ENCODE data around the gene U2AF1.
"Not testable (repeated sequence)": the region's sequence is repeated elsewhere in the genome, so short reads cannot be mapped to it uniquely, and the experiment has no call there.

Gene U2AF1

GRCh38 chr21:43109006-43109405 is 1.6 kb upstream of the U2AF1 start:
- H3K4me3 ChIP-seq (ENCODE audit: low read depth in 1 of 2, low read length in 2 of 2); H3K27ac ChIP-seq (ENCODE audit: low read depth, low read length); H3K9me3 ChIP-seq (ENCODE audit: control insufficient read depth in 1 of 2, low read length in 2 of 2); H3K27me3 ChIP-seq (ENCODE audit: control insufficient read depth in 1 of 2, insufficient read depth in 2 of 2, low read length in 2 of 2); H3K4me1 ChIP-seq (ENCODE audit: control insufficient read depth in 1 of 2, insufficient read depth in 2 of 2, low read length in 2 of 2); H3K36me3 ChIP-seq (ENCODE audit: control insufficient read depth in 1 of 2, insufficient read depth in 2 of 2, low read length in 2 of 2); H3K9ac ChIP-seq (ENCODE audit: low read depth in 1 of 2, low read length in 2 of 2): not testable (repeated sequence)

- not testable (repeated sequence) for H3K4me1 ChIP-seq (ENCODE audit: control insufficient read depth in 1 of 2, insufficient read depth in 2 of 2, low read length in 2 of 2); H3K27ac ChIP-seq (ENCODE audit: low read depth, low read length); H3K36me3 ChIP-seq (ENCODE audit: control insufficient read depth in 1 of 2, insufficient read depth in 2 of 2, low read length in 2 of 2); H3K27me3 ChIP-seq (ENCODE audit: control insufficient read depth in 1 of 2, insufficient read depth in 2 of 2, low read length in 2 of 2); H3K4me3 ChIP-seq (ENCODE audit: low read depth in 1 of 2, low read length in 2 of 2); H3K9me3 ChIP-seq (ENCODE audit: control insufficient read depth in 1 of 2, low read length in 2 of 2); H3K9ac ChIP-seq (ENCODE audit: low read depth in 1 of 2, low read length in 2 of 2)
Measured at GRCh38 chr21:43108177-43108576, 807 bp upstream of the U2AF1 start.

GRCh38 chr21:43107794-43108137 is 396 bp upstream of the U2AF1 start:
- H3K36me3 ChIP-seq (ENCODE audit: control insufficient read depth in 1 of 2, insufficient read depth in 2 of 2, low read length in 2 of 2); H3K9ac ChIP-seq (ENCODE audit: low read depth in 1 of 2, low read length in 2 of 2); H3K4me3 ChIP-seq (ENCODE audit: low read depth in 1 of 2, low read length in 2 of 2); H3K27me3 ChIP-seq (ENCODE audit: control insufficient read depth in 1 of 2, insufficient read depth in 2 of 2, low read length in 2 of 2); H3K9me3 ChIP-seq (ENCODE audit: control insufficient read depth in 1 of 2, low read length in 2 of 2); H3K27ac ChIP-seq (ENCODE audit: low read depth, low read length); H3K4me1 ChIP-seq (ENCODE audit: control insufficient read depth in 1 of 2, insufficient read depth in 2 of 2, low read length in 2 of 2): not testable (repeated sequence)

- not testable (repeated sequence) for H3K9me3 ChIP-seq (ENCODE audit: control insufficient read depth in 1 of 2, low read length in 2 of 2); H3K4me3 ChIP-seq (ENCODE audit: low read depth in 1 of 2, low read length in 2 of 2); H3K36me3 ChIP-seq (ENCODE audit: control insufficient read depth in 1 of 2, insufficient read depth in 2 of 2, low read length in 2 of 2); H3K9ac ChIP-seq (ENCODE audit: low read depth in 1 of 2, low read length in 2 of 2); H3K27me3 ChIP-seq (ENCODE audit: control insufficient read depth in 1 of 2, insufficient read depth in 2 of 2, low read length in 2 of 2); H3K4me1 ChIP-seq (ENCODE audit: control insufficient read depth in 1 of 2, insufficient read depth in 2 of 2, low read length in 2 of 2); H3K27ac ChIP-seq (ENCODE audit: low read depth, low read length)
Measured at GRCh38 chr21:43104642-43105041, 2.7 kb downstream of the U2AF1 start.

GRCh38 chr21:43102281-43102680 is 5.1 kb downstream of the U2AF1 start:
- not testable (repeated sequence) for H3K4me3 ChIP-seq (ENCODE audit: low read depth in 1 of 2, low read length in 2 of 2); H3K27me3 ChIP-seq (ENCODE audit: control insufficient read depth in 1 of 2, insufficient read depth in 2 of 2, low read length in 2 of 2); H3K9ac ChIP-seq (ENCODE audit: low read depth in 1 of 2, low read length in 2 of 2); H3K27ac ChIP-seq (ENCODE audit: low read depth, low read length); H3K36me3 ChIP-seq (ENCODE audit: control insufficient read depth in 1 of 2, insufficient read depth in 2 of 2, low read length in 2 of 2); H3K4me1 ChIP-seq (ENCODE audit: control insufficient read depth in 1 of 2, insufficient read depth in 2 of 2, low read length in 2 of 2); H3K9me3 ChIP-seq (ENCODE audit: control insufficient read depth in 1 of 2, low read length in 2 of 2)

- H3K9me3 ChIP-seq (ENCODE audit: control insufficient read depth in 1 of 2, low read length in 2 of 2); H3K36me3 ChIP-seq (ENCODE audit: control insufficient read depth in 1 of 2, insufficient read depth in 2 of 2, low read length in 2 of 2); H3K9ac ChIP-seq (ENCODE audit: low read depth in 1 of 2, low read length in 2 of 2); H3K4me3 ChIP-seq (ENCODE audit: low read depth in 1 of 2, low read length in 2 of 2); H3K27me3 ChIP-seq (ENCODE audit: control insufficient read depth in 1 of 2, insufficient read depth in 2 of 2, low read length in 2 of 2); H3K27ac ChIP-seq (ENCODE audit: low read depth, low read length); H3K4me1 ChIP-seq (ENCODE audit: control insufficient read depth in 1 of 2, insufficient read depth in 2 of 2, low read length in 2 of 2): not testable (repeated sequence)
Measured at GRCh38 chr21:43101676-43102075, 5.7 kb downstream of the U2AF1 start.

GRCh38 chr21:43101000-43101399 is 6.4 kb downstream of the U2AF1 start:
- H3K27ac ChIP-seq (ENCODE audit: low read depth, low read length); H3K36me3 ChIP-seq (ENCODE audit: control insufficient read depth in 1 of 2, insufficient read depth in 2 of 2, low read length in 2 of 2); H3K4me3 ChIP-seq (ENCODE audit: low read depth in 1 of 2, low read length in 2 of 2); H3K9me3 ChIP-seq (ENCODE audit: control insufficient read depth in 1 of 2, low read length in 2 of 2); H3K4me1 ChIP-seq (ENCODE audit: control insufficient read depth in 1 of 2, insufficient read depth in 2 of 2, low read length in 2 of 2); H3K27me3 ChIP-seq (ENCODE audit: control insufficient read depth in 1 of 2, insufficient read depth in 2 of 2, low read length in 2 of 2); H3K9ac ChIP-seq (ENCODE audit: low read depth in 1 of 2, low read length in 2 of 2): not testable (repeated sequence)

- not testable (repeated sequence) for H3K36me3 ChIP-seq (ENCODE audit: control insufficient read depth in 1 of 2, insufficient read depth in 2 of 2, low read length in 2 of 2); H3K4me1 ChIP-seq (ENCODE audit: control insufficient read depth in 1 of 2, insufficient read depth in 2 of 2, low read length in 2 of 2); H3K9ac ChIP-seq (ENCODE audit: low read depth in 1 of 2, low read length in 2 of 2); H3K9me3 ChIP-seq (ENCODE audit: control insufficient read depth in 1 of 2, low read length in 2 of 2); H3K4me3 ChIP-seq (ENCODE audit: low read depth in 1 of 2, low read length in 2 of 2); H3K27ac ChIP-seq (ENCODE audit: low read depth, low read length); H3K27me3 ChIP-seq (ENCODE audit: control insufficient read depth in 1 of 2, insufficient read depth in 2 of 2, low read length in 2 of 2)
Measured at GRCh38 chr21:43091979-43092614, 15.3 kb downstream of the U2AF1 start.

- not testable (repeated sequence) for H3K9ac ChIP-seq (ENCODE audit: low read depth in 1 of 2, low read length in 2 of 2); H3K27me3 ChIP-seq (ENCODE audit: control insufficient read depth in 1 of 2, insufficient read depth in 2 of 2, low read length in 2 of 2)
Measured at GRCh38 chr21:43090947-43091346, 16.4 kb downstream of the U2AF1 start.

GRCh38 chr21:43089463-43089862 is 17.9 kb downstream of the U2AF1 start:
- H3K36me3 ChIP-seq (ENCODE audit: control insufficient read depth in 1 of 2, insufficient read depth in 2 of 2, low read length in 2 of 2); H3K9ac ChIP-seq (ENCODE audit: low read depth in 1 of 2, low read length in 2 of 2); H3K27ac ChIP-seq (ENCODE audit: low read depth, low read length); H3K9me3 ChIP-seq (ENCODE audit: control insufficient read depth in 1 of 2, low read length in 2 of 2); H3K4me1 ChIP-seq (ENCODE audit: control insufficient read depth in 1 of 2, insufficient read depth in 2 of 2, low read length in 2 of 2); H3K27me3 ChIP-seq (ENCODE audit: control insufficient read depth in 1 of 2, insufficient read depth in 2 of 2, low read length in 2 of 2); H3K4me3 ChIP-seq (ENCODE audit: low read depth in 1 of 2, low read length in 2 of 2): not testable (repeated sequence)

More at GRCh38 chr21:43090947-43091346, 16.4 kb downstream of the U2AF1 start:
- not testable (repeated sequence) for H3K27ac ChIP-seq (ENCODE audit: low read depth, low read length); H3K4me1 ChIP-seq (ENCODE audit: control insufficient read depth in 1 of 2, insufficient read depth in 2 of 2, low read length in 2 of 2); H3K36me3 ChIP-seq (ENCODE audit: control insufficient read depth in 1 of 2, insufficient read depth in 2 of 2, low read length in 2 of 2); H3K9me3 ChIP-seq (ENCODE audit: control insufficient read depth in 1 of 2, low read length in 2 of 2); H3K4me3 ChIP-seq (ENCODE audit: low read depth in 1 of 2, low read length in 2 of 2)

GRCh38 chr21:43082587-43083300 is 24.6 kb downstream of the U2AF1 start:
- not testable (repeated sequence) for H3K4me3 ChIP-seq (ENCODE audit: low read depth in 1 of 2, low read length in 2 of 2); H3K9ac ChIP-seq (ENCODE audit: low read depth in 1 of 2, low read length in 2 of 2); H3K27ac ChIP-seq (ENCODE audit: low read depth, low read length); H3K27me3 ChIP-seq (ENCODE audit: control insufficient read depth in 1 of 2, insufficient read depth in 2 of 2, low read length in 2 of 2); H3K4me1 ChIP-seq (ENCODE audit: control insufficient read depth in 1 of 2, insufficient read depth in 2 of 2, low read length in 2 of 2); H3K9me3 ChIP-seq (ENCODE audit: control insufficient read depth in 1 of 2, low read length in 2 of 2); H3K36me3 ChIP-seq (ENCODE audit: control insufficient read depth in 1 of 2, insufficient read depth in 2 of 2, low read length in 2 of 2)
